Astrocyte (in vitro differentiated cells and primary cell): ENCODE results near the gene GLTPD2.

Experiments
- EZH2 ChIP-seq: IDR thresholded peaks from 2 replicates; pipeline ENCODE4 v1.6.1; 2012; ENCODE audit warnings: mild to moderate bottlenecking, low read length, inconsistent platforms; ENCODE audit not compliant: insufficient read depth
- TF ChIP-seq, protein P1 (sequence below): IDR thresholded peaks from 2 replicates; pipeline ENCODE4 v1.5.1; 2011; ENCODE audit warnings: low read depth, mild to moderate bottlenecking, inconsistent platforms, low read length, moderate library complexity; ENCODE audit not compliant: insufficient read depth

DNA sequence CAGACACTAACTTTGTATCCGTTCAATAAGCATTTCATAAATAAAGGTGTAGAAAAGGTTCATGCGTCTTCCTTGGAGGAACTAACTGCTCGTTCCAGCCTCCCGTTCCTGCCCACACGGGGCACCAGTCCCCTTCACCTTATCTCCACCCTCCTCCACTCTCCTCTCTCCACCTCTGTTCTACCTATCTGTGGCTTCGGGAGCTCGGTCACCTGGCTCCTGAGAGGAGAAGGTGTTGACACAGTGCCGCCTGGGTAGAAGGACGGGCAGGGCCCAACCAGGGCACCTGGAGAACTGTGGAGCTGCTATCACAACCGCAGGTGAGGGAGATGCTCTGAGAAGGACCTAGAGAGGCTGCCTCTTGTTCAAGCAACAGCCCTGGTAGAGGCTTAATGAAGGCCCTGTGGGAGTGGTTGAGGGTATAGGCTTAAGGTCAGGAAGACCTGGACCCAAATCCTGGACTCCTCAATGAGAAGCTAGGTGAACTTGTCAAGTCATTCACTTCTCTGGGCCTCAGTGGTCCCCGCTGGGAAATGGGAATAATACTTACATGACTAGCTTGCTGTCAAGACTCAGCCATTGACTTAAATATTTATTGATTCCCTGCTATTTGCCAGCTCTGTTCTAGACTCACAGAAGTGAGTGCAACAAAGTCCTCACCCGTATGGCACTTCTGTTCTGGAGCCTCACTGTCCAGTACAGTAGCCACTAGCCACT lies 34.8 kb downstream of the GLTPD2 start:
- TF ChIP-seq, protein P1, sequence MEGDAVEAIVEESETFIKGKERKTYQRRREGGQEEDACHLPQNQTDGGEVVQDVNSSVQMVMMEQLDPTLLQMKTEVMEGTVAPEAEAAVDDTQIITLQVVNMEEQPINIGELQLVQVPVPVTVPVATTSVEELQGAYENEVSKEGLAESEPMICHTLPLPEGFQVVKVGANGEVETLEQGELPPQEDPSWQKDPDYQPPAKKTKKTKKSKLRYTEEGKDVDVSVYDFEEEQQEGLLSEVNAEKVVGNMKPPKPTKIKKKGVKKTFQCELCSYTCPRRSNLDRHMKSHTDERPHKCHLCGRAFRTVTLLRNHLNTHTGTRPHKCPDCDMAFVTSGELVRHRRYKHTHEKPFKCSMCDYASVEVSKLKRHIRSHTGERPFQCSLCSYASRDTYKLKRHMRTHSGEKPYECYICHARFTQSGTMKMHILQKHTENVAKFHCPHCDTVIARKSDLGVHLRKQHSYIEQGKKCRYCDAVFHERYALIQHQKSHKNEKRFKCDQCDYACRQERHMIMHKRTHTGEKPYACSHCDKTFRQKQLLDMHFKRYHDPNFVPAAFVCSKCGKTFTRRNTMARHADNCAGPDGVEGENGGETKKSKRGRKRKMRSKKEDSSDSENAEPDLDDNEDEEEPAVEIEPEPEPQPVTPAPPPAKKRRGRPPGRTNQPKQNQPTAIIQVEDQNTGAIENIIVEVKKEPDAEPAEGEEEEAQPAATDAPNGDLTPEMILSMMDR, result no peak
- TF ChIP-seq EZH2, result no peak
